DOHH2 (cell line): ENCODE results near the gene UFD1.

Experiments
- H3F3A ChIP-seq: fragments of 200-600 bp; sonication (generic), shearing (Covaris generic); 2 replicates; pipeline ENCODE4 v1.6.0; 2016; ENCODE audit warnings: antibody characterized with exemption, mild to moderate bottlenecking; ENCODE audit not compliant: control insufficient read depth, insufficient read depth
- H3K27ac ChIP-seq: fragments of 200-600 bp; sonication (generic); 2 replicates; pipeline ENCODE4 v1.5.1; 2014; ENCODE audit warnings: low read depth, mild to moderate bottlenecking, low read length, moderate library complexity
- H3K27me3 ChIP-seq: fragments of 200-600 bp; sonication (generic); 2 replicates; pipeline ENCODE4 v1.6.1; 2014; ENCODE audit warnings: mild to moderate bottlenecking, low read length, mixed read lengths; ENCODE audit not compliant: control insufficient read depth
- H3K36me3 ChIP-seq: fragments of 200-600 bp; sonication (generic); 2 replicates; pipeline ENCODE4 v1.6.1; 2014; ENCODE audit warnings: mild to moderate bottlenecking, low read length, moderate library complexity, mixed read lengths; ENCODE audit not compliant: control insufficient read depth
- H3K4me1 ChIP-seq: fragments of 200-600 bp; sonication (generic); 2 replicates; pipeline ENCODE4 v1.6.1; 2014; ENCODE audit warnings: mild to moderate bottlenecking, low read length, mixed read lengths; ENCODE audit not compliant: control insufficient read depth
- H3K4me2 ChIP-seq: fragments of 200-600 bp; sonication (generic); 2 replicates; pipeline ENCODE4 v1.6.0; 2014; ENCODE audit warnings: mild to moderate bottlenecking, low read length, moderate library complexity
- H3K4me3 ChIP-seq: fragments of 200-600 bp; sonication (generic); 2 replicates; pipeline ENCODE4 v1.5.1; 2014; ENCODE audit warnings: mild to moderate bottlenecking, low read length, mixed read lengths
- H3K79me2 ChIP-seq: fragments of 200-600 bp; sonication (generic); 2 replicates; pipeline ENCODE4 v1.6.1; 2014; ENCODE audit warnings: mild to moderate bottlenecking, low read length, mixed read lengths; ENCODE audit not compliant: control insufficient read depth
- H3K9me2 ChIP-seq: fragments of 200-600 bp; sonication (generic); replicated peaks from 2 replicates; pipeline ENCODE4 v1.6.1; 2014; ENCODE audit warnings: mild to moderate bottlenecking, low read length, mixed read lengths; ENCODE audit not compliant: control insufficient read depth
- H3K9me3 ChIP-seq: fragments of 200-600 bp; sonication (generic); 2 replicates; pipeline ENCODE4 v1.6.1; 2014; ENCODE audit warnings: antibody characterized with exemption, low read length, mixed read lengths; ENCODE audit not compliant: control insufficient read depth, insufficient read depth
- H4K20me1 ChIP-seq: fragments of 200-600 bp; sonication (generic); 2 replicates; pipeline ENCODE4 v1.6.0; 2014; ENCODE audit warnings: low read depth, mild to moderate bottlenecking, antibody characterized with exemption, low read length, moderate library complexity; ENCODE audit not compliant: control insufficient read depth, insufficient read depth
- CTCF ChIP-seq: fragments of 200-600 bp; sonication (generic); IDR thresholded peaks from one replicate; pipeline ENCODE4 v1.5.1; 2014; ENCODE audit warnings: antibody characterized with exemption, mild to moderate bottlenecking, low read depth, low read length; ENCODE audit not compliant: poor library complexity, severe bottlenecking
- EZH2phosphoT487 ChIP-seq: fragments of 200-600 bp; sonication (generic); IDR thresholded peaks from 2 replicates; pipeline ENCODE4 v1.6.1; 2017; ENCODE audit warnings: borderline replicate concordance, mild to moderate bottlenecking, antibody characterized with exemption, low read length, moderate library complexity, mixed read lengths

UFD1 gene

GRCh38 chr22:19406281-19406811 lies 72.6 kb downstream of the UFD1 start:
- Histone ChIP-seq H3K9me2 (no peaks in the 10 kb centered on the region), H3K4me1 (no peaks in the 10 kb centered on the region), H3K27me3 (no peaks in the 10 kb centered on the region), H3K27ac (no peak overlapping the region), H3K79me2 (peaks cover 12% of the 10 kb centered on the region), H3K4me3 (no peak overlapping the region), H4K20me1 (0 out of 2 replicates have a peak, but pooled peaks cover 4% of the 10 kb centered on the region), H3K36me3 (peaks cover 85% of the 10 kb centered on the region), H3K9me3 (no peaks in the 10 kb centered on the region), H3F3A (no peaks in the 10 kb centered on the region), H3K4me2 (no peak overlapping the region)
- TF ChIP-seq CTCF = no peak
- TF ChIP-seq EZH2phosphoT487 = no peak

GRCh38 chr22:19405652-19406051 lies 73.3 kb downstream of the UFD1 start:
- peaks cover 85% of the 10 kb centered on the region for H3K36me3 ChIP-seq
- H3K27ac ChIP-seq = no peak overlapping the region
- TF ChIP-seq EZH2phosphoT487 (no peak), CTCF (no peak)
- H3F3A ChIP-seq = no peaks in the 10 kb centered on the region
- no peak overlapping the region for H3K4me2 ChIP-seq
- H3K27me3 ChIP-seq = no peaks in the 10 kb centered on the region
- H3K4me1 ChIP-seq = no peaks in the 10 kb centered on the region
- no peaks in the 10 kb centered on the region for H3K9me2 ChIP-seq
- no peak overlapping the region for H3K4me3 ChIP-seq
- 0 out of 2 replicates have a peak, but pooled peaks cover 5% of the 10 kb centered on the region for H4K20me1 ChIP-seq
- H3K79me2 ChIP-seq = peaks cover 5% of the 10 kb centered on the region
- H3K9me3 ChIP-seq = no peaks in the 10 kb centered on the region

- Histone ChIP-seq H3K27me3 (no peaks in the 10 kb centered on the region), H3K9me2 (no peaks in the 10 kb centered on the region), H3K9me3 (no peaks in the 10 kb centered on the region), H4K20me1 (0 out of 2 replicates have a peak, but pooled peaks cover 6% of the 10 kb centered on the region), H3F3A (no peaks in the 10 kb centered on the region), H3K79me2 (peaks cover under 1% of the 10 kb centered on the region; the same call in 1 of the 2 replicates), H3K36me3 (peaks cover 85% of the 10 kb centered on the region), H3K4me1 (no peaks in the 10 kb centered on the region), H3K4me2 (no peak overlapping the region), H3K27ac (no peak overlapping the region), H3K4me3 (no peak overlapping the region)
- TF ChIP-seq CTCF (no peak), EZH2phosphoT487 (no peak)
These were observed 73.9 kb downstream of the UFD1 start for GRCh38 chr22:19405133-19405532.
